ENCODE results near the gene CAMK2D.

CAMK2D gene

DNA sequence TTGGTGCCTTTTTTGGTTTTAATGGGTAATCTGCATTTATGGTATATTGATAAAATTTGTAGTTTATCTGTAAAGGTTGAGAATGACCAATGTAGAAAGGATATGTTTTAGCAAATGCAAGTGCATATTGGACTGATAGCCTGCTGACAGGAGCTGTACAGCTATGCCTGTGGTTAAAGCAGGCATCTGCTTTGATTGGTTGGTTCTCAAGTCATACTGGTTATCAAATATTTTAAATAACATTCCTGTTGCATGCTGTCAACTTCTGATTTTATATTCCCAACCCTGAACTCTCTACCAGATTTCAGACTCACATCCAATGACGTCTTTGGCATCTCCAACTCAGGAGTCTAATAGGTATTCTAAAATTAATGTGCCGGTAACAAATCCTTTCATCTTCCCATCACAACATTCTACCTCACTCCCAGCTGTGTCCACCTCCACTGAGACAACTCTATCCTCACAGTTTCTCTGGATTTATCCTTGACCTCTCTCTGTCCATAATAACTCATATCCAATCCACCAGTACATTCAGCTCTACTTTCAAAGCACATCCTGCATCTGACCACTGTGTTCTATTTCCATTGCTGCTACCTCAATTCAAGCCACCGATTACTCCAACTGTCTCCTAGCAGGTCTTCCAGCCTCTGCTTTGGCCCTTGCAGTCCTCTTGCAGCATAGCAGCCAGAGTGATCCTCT, 125.7 kb downstream of the CAMK2D start:
- no peak for DNase-seq

DNA sequence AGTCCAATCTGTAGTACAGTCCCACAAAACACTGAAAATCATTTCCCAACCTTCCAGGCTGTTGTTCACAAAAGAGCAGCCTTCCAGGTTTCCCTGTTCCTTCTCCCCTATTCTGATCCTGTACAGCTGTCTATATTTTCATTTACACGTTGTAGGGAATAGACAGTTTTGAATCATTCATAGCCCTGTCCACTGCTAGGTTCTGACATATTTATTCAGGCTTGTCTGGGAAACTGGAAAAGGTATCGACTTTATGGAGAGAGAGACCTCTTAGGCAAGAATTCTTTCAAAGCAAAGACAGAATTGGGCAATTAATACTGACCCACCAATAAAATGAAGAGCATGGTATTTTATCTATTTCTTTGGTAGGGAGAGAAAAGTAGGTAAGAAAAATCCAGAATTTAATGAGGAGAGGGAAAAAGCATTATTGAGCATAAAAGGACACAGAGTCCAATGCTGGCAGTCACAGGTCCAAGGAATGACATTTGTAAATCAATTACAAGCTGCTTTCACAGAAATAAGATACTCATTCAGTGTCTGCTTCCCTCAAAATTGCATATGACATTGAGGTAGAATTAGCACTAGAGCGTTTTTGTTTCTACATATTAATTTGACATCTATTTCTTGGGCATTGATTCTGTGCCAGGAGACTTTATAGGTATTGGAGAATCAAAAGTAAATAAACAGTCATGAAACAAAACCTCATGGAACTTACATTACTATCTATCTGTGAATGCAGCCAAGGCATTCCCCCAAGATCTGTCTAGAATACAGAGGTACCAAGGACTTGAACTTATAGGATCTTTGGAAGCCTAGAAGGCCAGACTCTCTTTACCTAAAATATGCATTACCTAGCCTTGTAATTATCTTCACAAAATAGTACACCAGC, 127.2 kb downstream of the CAMK2D start:
- no peak for DNase-seq

DNA sequence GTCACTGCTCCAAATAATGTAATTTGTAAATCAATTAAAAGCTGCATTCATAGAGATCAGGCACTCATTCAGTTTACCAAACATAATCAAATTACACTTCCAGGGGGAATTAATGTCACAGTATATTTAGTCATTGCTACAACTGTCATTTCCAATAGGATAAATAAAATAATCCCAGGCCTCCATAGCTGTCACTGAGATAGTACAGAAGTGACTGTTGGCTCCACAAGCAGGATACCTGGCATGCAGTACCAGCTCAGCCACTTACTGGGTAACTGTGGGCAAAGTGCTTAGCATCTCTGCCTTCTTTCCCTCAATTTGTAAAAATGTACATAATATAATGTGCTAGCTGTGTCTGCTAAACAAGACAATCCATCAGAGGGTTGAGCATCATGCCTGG, 128.1 kb downstream of the CAMK2D start:
- DNase-seq = no peak

DNA sequence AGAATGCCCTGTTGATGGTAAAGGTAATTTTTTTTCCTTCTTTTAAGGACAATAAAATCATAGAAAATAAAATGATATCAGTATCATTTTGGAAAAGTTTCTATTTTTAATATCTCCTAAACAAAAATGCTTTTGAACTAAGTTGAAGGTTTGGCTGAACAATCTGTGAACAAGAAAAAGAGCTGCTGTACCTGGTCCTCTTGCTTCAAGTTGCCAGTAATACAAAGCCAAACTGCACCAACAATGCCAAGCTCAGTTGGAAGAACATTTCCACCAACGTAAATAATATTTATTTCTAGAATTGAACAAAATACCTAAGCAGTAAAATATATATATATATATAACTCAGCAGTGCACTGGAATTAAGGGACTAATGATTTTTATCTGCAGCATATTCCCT, 132.8 kb downstream of the CAMK2D start:
- no peak for DNase-seq

DNA sequence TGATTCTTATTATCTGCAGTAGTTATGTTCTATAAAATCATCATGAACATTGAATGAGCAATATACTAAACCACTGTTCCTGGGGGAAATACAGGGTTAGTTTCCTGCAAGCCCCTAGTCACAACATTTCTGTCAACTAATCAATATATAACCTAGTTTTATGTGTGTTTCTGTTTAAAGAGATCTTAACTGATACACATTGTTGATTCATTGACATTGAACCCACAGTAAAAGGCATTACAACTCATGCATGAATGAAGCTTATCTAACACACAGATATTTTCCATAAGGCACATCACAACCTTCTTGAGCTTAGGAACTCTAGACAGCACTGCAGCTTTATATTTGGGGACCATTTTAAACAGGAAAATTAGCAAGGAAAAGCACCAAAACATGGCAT, 134.2 kb downstream of the CAMK2D start:
- no peak for DNase-seq

DNA sequence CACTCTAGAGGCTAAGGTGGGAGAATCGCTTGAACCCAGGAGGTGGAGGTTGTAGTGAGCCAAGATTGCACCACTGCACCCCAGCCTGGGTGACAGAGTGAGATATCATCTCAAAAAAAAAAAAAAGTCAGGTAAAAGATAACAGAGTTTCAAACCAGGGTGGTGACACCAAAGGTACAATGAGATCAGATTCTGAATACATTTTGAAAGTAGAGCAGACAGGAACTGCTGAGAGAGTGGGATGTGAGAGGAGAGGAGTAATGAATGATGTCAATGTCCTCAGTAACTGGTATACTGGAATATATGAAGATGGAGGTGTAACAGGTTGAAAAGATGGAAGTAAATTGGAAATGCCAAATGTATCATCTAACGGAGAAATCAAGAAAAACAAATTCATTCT, 135.6 kb downstream of the CAMK2D start:
- no peak for DNase-seq

DNA sequence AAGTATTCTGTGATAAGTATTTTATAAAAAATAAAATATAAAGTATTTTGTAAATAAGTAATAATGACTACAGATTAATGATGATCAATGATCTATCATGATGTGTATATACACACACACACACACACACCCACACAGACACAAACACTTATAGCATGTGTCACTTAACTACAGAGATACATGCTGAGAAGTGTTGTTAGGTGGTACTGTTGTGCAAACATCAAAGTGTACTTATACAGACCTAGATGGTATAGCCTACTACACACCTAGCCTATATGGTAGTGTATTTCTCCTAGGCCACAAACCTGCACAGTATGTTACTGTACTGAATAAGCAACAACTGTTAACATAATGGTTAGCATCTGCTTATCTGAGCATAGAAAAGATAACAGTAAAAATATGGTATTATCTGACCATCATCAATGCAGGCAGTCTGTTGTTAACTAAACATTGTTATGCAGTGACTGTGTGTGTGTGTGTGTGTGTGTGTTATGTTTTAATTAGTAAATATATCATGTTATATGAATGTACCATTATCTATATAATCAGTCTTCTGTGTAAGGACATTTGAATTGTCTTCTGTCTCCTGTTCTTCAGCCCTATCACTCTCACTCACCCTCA, 138.2 kb downstream of the CAMK2D start:
- no peak for DNase-seq

DNA sequence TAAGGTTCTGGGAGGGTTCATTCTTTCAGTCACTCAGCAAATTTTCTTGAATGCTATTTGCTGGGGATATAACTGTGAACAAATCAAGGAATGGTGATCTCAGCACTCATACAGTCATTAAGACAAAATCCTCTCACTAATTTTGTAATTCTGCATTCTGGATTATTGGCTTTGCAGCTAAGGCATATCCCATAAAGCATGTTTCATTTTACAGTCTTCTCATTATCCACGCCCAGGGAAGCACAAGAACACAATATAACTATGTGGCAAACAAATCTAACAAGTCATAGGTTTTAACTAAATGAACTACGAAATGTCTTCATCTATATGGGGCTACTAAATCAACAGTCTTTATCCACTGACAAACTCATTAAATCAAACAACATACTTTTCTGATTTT, 139.9 kb downstream of the CAMK2D start:
- no peak for DNase-seq

DNA sequence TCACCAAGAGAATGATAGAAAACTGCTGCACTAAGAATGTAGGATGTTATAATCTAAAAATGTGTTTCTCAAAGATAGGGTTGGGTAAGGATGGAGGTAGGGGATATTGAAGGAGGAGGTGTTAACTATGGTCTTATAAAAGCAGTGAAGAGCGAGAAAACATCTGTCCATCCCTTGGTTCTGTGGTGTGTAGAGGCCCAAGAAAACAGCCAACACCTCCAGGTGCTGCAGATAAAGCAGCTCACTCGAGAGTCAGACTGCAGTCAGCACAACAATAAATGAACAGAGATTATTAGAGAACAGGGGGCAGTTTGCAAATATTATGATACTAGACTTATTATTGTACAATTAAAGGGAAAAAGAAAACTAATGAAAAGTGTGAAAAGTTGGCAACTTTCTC, 141.5 kb downstream of the CAMK2D start:
- no peak for DNase-seq

DNA sequence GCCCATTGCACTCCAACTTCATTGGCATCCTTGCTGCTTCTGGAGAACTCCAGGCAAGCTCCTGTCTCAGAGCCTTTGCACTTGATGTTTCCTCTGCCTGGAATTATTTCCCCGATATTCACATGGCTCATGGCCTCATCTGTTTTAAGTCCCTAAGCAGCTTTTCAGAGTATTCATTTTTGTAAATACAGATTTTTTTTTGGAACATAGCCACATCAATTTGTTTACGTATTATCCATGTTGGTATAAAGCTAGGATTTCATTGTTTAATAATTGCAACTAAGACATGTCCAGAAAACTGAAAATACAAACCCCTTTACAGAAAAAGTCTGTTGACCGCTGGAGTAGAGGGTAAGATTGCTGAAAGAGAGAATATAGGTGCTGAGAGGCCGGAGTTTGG, 142.0 kb downstream of the CAMK2D start:
- DNase-seq = no peak

DNA sequence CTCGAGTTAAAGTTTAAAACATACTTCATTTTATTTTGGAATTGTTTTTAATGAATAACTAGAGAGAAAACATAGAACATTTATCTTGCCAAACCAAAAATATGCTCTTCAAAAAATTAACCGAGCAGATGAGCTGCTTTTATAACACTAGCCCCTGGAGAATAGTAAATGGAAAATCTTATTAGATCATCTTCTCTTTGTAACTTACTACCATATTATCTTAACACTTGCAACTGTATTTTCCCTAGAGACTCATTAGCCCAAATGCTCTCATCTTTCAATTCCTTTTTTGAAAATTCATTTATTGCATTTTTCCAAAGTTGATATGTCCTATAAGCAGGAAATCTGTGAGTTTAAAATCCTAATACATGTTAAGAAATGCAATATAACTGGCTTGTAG, 143.3 kb downstream of the CAMK2D start:
- no peak for DNase-seq

DNA sequence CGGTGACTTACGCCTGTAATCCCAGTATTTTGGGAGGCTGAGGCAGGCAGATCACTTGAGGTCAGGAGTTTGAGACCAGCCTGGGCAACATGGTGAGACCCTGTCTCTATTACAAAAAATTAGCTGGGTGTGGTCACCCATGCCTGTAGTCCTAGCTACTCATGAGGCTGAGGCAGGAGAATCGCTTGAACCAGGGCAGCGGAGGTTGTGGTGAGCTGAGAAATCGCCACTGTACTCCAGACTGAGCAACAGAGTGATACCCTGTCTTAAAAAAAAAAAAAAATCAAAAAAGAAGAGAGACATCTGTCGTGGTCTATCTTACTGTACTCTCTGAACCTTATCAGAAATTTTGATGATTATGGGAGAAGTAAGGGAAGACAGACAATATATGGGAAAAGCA, 144.3 kb downstream of the CAMK2D start:
- no peak for DNase-seq

DNA sequence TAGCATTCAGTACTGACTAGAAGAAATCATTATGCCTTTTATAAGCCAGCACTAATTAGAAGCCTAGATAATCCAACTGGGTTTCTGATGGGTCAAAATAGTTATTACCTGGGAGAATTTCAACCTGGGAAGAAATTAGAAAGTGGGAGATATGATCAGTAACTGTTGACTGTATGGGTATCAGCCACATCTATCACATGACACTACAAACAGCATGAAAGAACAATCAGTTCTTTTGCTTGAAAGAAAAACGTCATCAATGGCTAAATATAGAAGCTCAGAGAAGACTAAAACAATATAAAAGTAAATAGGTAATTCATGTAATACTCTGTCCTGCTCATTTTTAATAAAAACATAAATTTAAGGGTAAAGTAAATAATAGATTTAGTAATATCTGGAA, 145.1 kb downstream of the CAMK2D start:
- no peak for DNase-seq

DNA sequence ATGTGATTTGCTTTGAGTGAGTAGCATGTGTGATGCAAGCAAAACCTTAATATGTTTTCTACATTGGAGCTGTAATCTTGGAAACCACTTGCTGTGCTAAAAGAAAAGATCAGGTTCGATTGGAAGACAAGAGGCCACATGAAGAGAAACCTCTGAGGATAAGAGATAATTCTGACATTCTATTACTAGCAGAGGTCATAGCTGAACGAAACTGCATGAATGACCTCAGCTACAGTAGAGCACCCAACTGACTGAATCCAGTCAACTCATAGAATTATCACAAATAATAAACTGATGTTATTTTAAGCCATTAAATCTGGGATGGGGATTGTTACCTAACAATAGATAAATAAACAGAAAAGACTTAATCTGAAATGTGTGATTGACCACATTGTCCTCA, 147.1 kb downstream of the CAMK2D start:
- no peak for DNase-seq

DNA sequence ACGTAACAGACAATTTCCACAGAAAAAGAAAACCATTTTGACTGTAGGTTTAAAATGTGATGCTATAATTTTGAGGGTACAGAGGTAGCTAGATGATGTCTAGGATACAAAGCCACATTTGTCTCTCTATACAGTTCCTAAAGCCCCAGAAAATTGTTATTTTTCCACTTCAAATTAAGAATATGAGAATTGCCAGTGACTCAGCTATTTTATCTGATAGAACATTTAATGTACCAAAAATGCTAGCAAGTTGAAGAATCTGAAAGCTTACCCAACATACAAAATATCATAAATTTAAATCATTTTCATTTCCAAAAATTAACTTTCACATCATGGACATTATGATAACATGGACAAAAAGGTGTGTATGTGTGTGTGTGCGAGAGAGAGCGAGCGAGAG, 148.0 kb downstream of the CAMK2D start:
- DNase-seq = no peak

DNA sequence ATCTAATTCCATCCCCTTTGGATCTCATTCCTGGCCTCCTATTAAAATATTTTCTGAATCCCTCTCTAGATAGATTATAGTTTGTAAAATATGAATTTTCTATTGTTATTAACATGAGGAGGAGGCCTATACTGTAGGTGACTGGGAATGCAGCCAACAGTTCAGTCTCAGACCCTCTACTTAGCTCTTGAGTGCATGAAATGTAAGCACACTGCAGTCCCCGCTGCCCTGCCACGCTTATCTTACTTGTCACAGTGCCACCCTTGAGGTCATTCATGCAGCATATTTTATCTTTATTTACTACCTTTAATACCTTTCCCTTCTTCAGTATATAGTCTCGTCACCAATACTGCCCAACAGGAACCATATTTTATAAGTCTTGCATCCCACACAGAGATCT, 151.0 kb downstream of the CAMK2D start:
- DNase-seq = no peak

DNA sequence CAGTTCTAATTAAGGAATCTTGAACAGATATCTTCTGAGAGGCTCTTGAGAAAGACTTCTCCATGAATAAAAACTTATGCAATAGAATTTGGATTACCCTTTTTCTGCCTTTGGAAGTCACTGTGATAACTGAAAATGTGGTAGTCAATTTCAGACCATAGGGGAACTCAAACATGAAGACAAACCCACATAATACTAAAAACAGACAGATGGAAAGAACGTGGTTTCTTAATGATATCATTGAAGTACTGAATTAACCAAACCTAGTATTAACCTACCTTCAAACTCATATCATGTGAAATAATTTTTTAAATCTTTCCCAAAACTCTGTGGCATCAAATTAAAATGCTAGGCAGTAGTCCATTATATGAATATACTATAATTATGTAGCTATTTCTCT, 153.5 kb downstream of the CAMK2D start:
- no peak for DNase-seq

DNA sequence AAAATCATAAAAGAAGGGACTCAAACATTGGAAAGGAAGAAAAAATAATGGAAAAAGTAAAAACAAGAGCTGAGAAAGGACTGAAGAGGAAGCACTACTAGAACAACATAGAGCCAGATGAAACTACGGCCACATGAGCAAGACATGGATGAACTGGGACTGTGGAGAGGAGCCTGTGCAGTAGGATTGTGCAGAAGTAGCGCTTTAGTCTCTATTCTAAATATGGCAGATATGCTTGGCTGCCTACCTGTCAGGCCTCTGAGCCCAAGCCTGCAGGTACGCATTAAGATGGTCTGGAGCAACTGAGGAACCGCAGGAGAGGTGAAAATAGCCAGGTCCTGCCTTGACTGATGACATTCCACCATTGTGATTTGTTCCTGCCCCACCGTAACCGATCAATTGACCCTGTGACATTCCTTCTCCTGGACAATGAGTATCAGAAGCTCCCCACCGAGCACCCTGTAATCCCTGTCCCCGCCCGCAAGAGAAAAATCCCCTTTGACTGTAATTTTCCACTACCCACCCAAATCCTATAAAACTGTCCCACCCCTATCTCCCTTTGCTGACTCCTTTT, 154.3 kb downstream of the CAMK2D start:
- no peak for DNase-seq

DNA sequence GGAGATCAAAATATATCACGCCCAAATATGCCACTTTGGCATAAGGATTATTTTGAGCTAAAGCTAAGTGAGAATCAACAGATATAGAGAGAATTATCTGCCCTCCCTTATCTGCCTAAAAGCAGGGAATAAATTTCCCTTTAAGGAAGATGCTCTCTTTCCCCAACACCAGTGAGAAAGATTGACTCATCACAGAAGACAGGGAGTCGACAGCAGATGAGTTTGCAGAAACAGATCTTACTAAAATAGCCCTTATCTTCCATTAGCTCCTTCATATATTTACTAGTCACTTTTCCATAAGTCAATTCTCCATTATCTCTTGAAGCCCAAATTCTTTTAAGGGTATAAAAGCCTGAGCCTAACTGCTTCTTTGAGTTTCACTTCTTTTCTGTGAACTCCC, 156.6 kb downstream of the CAMK2D start:
- DNase-seq = no peak

DNA sequence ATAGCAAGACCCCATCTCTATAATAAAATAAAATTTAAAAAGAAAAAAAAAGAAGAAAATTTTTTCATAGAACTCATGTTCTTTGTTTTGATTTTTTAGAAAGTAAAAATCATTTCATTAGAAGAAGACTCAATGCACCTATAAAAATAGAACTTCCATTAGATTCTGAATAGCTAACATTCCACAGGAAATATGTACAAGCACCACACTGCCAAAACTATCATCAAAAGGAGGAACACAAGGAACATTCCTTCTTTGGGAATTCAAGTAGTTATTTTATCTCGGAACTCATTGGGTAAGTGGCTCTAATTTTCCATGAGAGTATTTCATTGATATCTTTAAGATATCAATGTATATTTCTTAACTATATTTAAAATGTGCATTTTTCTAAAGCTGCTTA, 157.6 kb downstream of the CAMK2D start:
- no peak for DNase-seq

DNA sequence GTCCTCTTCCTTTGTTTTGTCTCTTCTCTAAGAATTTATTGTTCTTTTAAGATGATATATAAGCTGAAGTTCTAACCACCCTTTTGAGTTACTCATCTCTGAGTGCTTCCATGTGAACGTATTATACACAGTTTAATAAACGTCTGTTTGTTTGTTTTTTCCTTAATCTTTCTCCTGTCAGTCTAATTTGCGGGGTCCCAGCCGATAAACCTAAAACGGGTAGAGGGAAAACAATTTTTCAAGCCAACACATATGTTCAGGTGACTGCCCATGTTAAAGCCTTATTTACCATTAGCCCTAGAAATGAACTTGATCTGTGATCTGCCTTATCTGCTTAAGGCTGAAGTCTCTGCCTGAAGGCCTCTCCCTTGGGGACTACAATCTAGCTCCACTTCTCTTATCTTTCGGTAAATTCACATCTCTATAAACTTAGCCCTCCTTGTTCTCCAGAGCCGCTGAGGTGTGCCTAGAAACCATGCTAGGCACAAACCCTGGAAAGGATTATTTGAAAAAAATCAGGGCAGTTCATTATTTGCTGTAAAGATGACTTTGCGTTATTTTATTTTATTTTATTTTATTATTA, 158.8 kb downstream of the CAMK2D start:
- DNase-seq = no peak

DNA sequence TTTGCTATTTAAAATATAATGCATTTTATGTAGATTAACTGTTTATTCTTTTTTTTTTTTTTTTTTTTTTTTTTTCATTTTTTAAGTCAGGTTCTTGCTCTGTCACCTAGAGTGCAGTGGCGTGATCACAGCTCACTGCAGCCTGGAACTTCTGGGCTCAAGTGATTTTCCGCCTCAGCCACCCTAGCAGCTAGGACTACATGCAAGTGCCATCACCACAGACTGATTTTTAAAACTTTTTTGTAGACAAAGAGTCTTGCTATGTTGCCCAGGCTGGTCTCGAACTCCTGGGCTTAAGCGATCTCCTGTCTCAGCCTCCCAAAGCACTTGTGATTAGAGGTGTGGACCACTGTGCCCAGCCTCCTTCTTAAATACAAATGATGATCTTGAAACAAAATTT, 159.9 kb downstream of the CAMK2D start:
- no peak for DNase-seq

DNA sequence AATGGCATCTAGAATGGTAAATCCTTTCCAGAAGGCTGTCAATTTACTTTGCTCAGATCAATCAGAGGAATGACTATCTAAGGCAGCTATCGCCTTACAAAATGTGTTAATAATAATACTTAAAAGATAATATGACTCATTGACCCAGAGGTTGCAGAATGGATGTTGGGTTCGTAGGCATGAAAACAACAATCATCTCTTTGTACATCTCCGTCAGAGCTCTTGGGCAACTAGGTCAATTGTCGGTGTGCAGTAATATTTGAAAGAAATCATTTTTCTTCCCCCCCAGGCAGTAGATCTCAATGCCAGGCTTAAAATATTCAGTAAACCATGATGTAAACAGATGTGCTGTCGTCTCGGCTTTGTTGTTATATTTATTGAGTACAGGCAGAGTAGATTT, 165.1 kb downstream of the CAMK2D start:
- DNase-seq = no peak

DNA sequence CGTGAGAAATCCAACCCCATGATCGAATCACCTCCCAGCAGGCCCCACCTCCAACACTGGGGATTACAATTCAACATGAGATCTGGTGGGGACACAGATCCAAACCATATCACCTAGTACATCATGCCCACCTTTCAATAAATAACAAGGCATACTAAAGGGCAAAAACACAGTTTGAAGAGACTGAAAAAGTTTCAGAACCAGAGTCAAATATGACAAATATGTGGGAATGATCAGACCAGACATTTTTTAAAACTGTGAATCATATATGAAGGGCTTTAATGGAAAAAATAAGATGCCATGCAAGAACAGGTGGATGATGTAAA, 167.3 kb downstream of the CAMK2D start:
- no peak for DNase-seq

Data from activated CD8-positive, alpha-beta memory T cell treated with anti-CD3 and anti-CD28 coated beads, Interleukin-2, amount 50 U/mL, for 48 hours (primary cell).